Mesendoderm (in vitro differentiated cells): ENCODE data around the gene WASF3.

Experiments used
- DNase-seq: peaks from one replicate; pipeline ENCODE4 v3.0.0; 2013
- H2AK5ac ChIP-seq: 2 replicates; pipeline ENCODE4 v1.6.1; 2013; ENCODE audit warnings: low read length, inconsistent platforms
- H2BK120ac ChIP-seq: 2 replicates; pipeline ENCODE4 v1.6.1; 2013; ENCODE audit warnings: low read depth, mild to moderate bottlenecking, low read length, moderate library complexity, mixed read lengths
- H2BK15ac ChIP-seq: replicated peaks from 2 replicates; pipeline ENCODE4 v1.6.1; 2013; ENCODE audit warnings: low read depth, mild to moderate bottlenecking, moderate library complexity
- H2BK5ac ChIP-seq: 2 replicates; pipeline ENCODE4 v1.6.1; 2013; ENCODE audit warnings: low read length, inconsistent platforms
- H3K18ac ChIP-seq: 2 replicates; pipeline ENCODE4 v1.6.1; 2013; ENCODE audit warnings: mild to moderate bottlenecking, low read length, mixed read lengths
- H3K23ac ChIP-seq: one replicate; pipeline ENCODE4 v1.6.1; 2013; ENCODE audit warnings: low read length
- H3K27ac ChIP-seq: 2 replicates; pipeline ENCODE4 v1.5.1; 2013; ENCODE audit warnings: low read depth, mild to moderate bottlenecking, inconsistent platforms, low read length, moderate library complexity
- H3K27me3 ChIP-seq: 2 replicates; pipeline ENCODE4 v1.6.1; 2013; ENCODE audit warnings: low read length, control low read depth, mild to moderate bottlenecking, inconsistent platforms; ENCODE audit not compliant: insufficient read depth, poor library complexity
- H3K36me3 ChIP-seq: 2 replicates; pipeline ENCODE4 v1.6.1; 2013; ENCODE audit warnings: low read length, inconsistent platforms; ENCODE audit not compliant: control insufficient read depth, insufficient read depth
- H3K4ac ChIP-seq: one replicate; pipeline ENCODE4 v1.6.1; 2013; ENCODE audit warnings: low read depth, mild to moderate bottlenecking, low read length, moderate library complexity
- H3K4me1 ChIP-seq: 2 replicates; pipeline ENCODE4 v1.6.1; 2013; ENCODE audit warnings: low read depth, low read length, inconsistent platforms; ENCODE audit not compliant: control insufficient read depth
- H3K4me2 ChIP-seq: 2 replicates; pipeline ENCODE4 v1.6.1; 2013; ENCODE audit warnings: low read length
- H3K4me3 ChIP-seq: 2 replicates; pipeline ENCODE4 v1.5.1; 2013; ENCODE audit warnings: mild to moderate bottlenecking, low read length
- H3K56ac ChIP-seq: one replicate; pipeline ENCODE4 v1.6.1; 2013; ENCODE audit warnings: low read length
- H3K79me1 ChIP-seq: 2 replicates; pipeline ENCODE4 v1.6.1; 2013; ENCODE audit warnings: low read length, inconsistent platforms
- H3K79me2 ChIP-seq: 2 replicates; pipeline ENCODE4 v1.6.1; 2013; ENCODE audit warnings: mild to moderate bottlenecking, low read length; ENCODE audit not compliant: control insufficient read depth, insufficient read depth
- H3K9ac ChIP-seq: 2 replicates; pipeline ENCODE4 v1.6.1; 2013; ENCODE audit warnings: low read length, inconsistent platforms
- H4K5ac ChIP-seq: one replicate; pipeline ENCODE4 v1.6.1; 2013; ENCODE audit warnings: low read length
- H4K8ac ChIP-seq: one replicate; pipeline ENCODE4 v1.6.1; 2013; ENCODE audit warnings: low read depth, mild to moderate bottlenecking, control low read depth, low read length, moderate library complexity
- WGBS: extraction: QIAGEN DNeasy Blood & Tissue Kit; methylation state at CpG from one replicate; pipeline ENCODE4 v1.1.7; 2013; ENCODE audit warnings: low lambda C conversion rate, missing lambda C conversion rate; ENCODE audit not compliant: insufficient coverage; ENCODE audit errors: extremely low coverage; 5-methylcytosine and 5-hydroxymethylcytosine counted together

Gene WASF3

DNA sequence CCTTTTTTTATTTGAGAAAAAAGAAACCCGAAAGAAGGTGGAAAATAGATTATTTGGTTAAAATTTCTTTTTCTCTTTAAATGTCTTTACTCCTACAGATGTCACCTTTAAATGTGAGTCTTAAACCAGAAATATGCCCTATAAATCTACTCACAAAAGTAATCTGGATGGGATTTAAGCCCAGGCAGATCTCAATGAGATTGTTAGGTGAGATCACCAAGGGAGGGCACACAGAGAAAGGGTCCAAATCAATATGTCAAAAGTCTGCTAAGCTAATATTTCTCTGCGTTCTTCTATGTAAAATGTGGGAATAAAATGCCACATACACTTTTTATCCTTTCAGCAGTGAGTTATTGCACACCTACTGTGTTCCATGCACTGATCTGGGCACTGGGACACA is 32.9 kb downstream of the WASF3 start:
- Histone ChIP-seq H3K79me2 (no peaks in the 10 kb centered on the region), H3K23ac (no peak overlapping the region), H3K79me1 (peaks cover 9% of the 10 kb centered on the region), H3K4me2 (no peak overlapping the region), H3K9ac (no peak overlapping the region), H2BK5ac (no peak overlapping the region), H3K4me1 (no peaks in the 10 kb centered on the region), H4K8ac (no peak overlapping the region), H2BK15ac (no peak overlapping the region), H3K36me3 (no peaks in the 10 kb centered on the region), H4K5ac (no peak overlapping the region), H3K27ac (no peak overlapping the region), H3K4ac (no peak overlapping the region), H2BK120ac (no peak overlapping the region), H3K56ac (no peak overlapping the region), H2AK5ac (no peak overlapping the region), H3K4me3 (no peak overlapping the region), H3K18ac (no peak overlapping the region), H3K27me3 (no peaks in the 10 kb centered on the region)
- DNase-seq: no peak
- WGBS: no CpG with 5 or more reads among the region's 2 CpGs

DNA sequence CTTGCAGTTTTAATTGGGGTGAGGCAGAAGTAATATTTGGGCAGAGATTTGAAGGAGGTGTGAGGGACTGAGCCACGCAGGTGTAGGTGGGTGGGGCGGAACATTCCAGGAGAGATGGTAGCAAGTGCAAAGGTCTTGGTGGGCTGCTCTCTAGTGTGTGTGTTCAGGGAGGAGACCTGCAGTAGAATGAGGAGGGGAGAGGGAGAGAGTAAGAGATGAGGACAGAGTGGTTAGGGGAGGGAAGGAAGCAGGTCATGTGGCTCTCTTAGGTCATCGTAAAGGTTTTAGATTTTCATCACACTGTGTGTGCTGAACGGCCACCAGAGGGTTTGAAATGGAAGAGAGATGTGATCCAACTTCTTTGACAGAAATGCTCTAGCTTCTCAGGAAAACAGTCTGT is 33.5 kb downstream of the WASF3 start:
- no peak overlapping the region for H3K18ac ChIP-seq
- no CpG with 5 or more reads among the region's 4 CpGs for WGBS

DNA sequence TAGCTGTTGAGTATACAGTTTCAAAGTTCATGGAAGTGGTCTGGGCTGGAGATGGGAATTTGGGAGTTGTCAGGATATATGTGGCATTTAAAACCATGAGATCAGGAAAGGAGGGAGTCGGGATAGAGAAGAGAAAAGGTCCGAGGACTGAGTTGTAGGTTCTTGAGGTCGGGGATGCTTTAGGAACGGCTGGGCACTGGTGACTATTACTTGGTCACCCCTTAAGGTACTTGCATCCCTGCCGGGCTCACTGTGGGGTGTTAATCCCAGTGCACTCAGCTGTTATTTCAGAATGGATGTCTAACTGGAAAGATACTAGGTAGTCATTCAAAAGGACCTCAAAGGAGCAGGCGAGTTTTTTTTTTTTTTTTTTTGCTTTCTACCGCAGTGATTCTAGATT is 34.2 kb downstream of the WASF3 start:
- no peak overlapping the region for H4K8ac ChIP-seq
- no peak overlapping the region for H3K56ac ChIP-seq
- no peak overlapping the region for H2BK120ac ChIP-seq
- no peak overlapping the region for H3K23ac ChIP-seq
- H3K4ac ChIP-seq: no peak overlapping the region
- no peak overlapping the region for H3K4me2 ChIP-seq
- no peak overlapping the region for H4K5ac ChIP-seq
- no peak overlapping the region for H3K9ac ChIP-seq
- no peaks in the 10 kb centered on the region for H3K27me3 ChIP-seq
- no peak for DNase-seq
- peaks cover 5% of the 10 kb centered on the region for H3K79me1 ChIP-seq
- H2BK5ac ChIP-seq: no peak overlapping the region
- H3K18ac ChIP-seq: no peak overlapping the region
- H3K36me3 ChIP-seq: no peaks in the 10 kb centered on the region
- no peak overlapping the region for H2AK5ac ChIP-seq
- H3K4me1 ChIP-seq: no peaks in the 10 kb centered on the region
- no peak overlapping the region for H3K4me3 ChIP-seq
- H2BK15ac ChIP-seq: no peak overlapping the region
- WGBS: no CpG with 5 or more reads among the region's 7 CpGs
- no peak overlapping the region for H3K27ac ChIP-seq
- no peaks in the 10 kb centered on the region for H3K79me2 ChIP-seq

More for the DNA sequence above, 33.5 kb downstream of the WASF3 start:
- Histone ChIP-seq H4K8ac (no peak overlapping the region), H3K56ac (no peak overlapping the region), H2BK15ac (no peak overlapping the region), H3K23ac (no peak overlapping the region), H3K79me1 (peaks cover 5% of the 10 kb centered on the region), H2BK5ac (no peak overlapping the region), H2AK5ac (no peak overlapping the region), H3K79me2 (no peaks in the 10 kb centered on the region), H3K9ac (no peak overlapping the region), H3K27me3 (no peaks in the 10 kb centered on the region), H4K5ac (no peak overlapping the region), H3K27ac (no peak overlapping the region), H3K36me3 (no peaks in the 10 kb centered on the region), H2BK120ac (no peak overlapping the region), H3K4ac (no peak overlapping the region), H3K4me3 (no peak overlapping the region), H3K4me2 (no peak overlapping the region), H3K4me1 (no peaks in the 10 kb centered on the region)
- DNase-seq: peak; percentile 49

DNA sequence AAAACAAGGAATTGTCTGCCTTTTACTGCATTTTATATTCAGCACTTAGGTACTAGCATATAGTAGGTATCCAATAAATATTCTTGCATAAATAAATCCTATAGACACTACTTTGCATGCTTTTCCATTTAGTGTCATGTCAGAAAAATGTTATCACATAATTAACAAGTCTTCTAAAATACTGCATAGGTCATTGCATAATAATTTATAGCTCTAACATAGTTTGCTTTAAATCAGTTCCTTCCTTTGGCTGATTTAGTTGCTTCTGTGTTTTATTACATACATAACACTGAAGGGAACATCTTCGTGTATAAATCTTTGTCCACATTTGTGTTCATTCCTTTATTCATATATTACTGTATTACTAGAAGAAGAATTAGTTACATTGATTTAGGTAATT is 36.2 kb downstream of the WASF3 start:
- Histone ChIP-seq H4K5ac (no peak overlapping the region), H2BK5ac (no peak overlapping the region), H3K36me3 (no peaks in the 10 kb centered on the region), H2BK15ac (no peak overlapping the region), H3K79me2 (no peaks in the 10 kb centered on the region), H3K9ac (no peak overlapping the region), H3K79me1 (peaks cover 5% of the 10 kb centered on the region), H3K27ac (no peak overlapping the region), H3K4ac (no peak overlapping the region), H4K8ac (no peak overlapping the region), H3K4me1 (no peaks in the 10 kb centered on the region), H3K4me2 (no peak overlapping the region), H2AK5ac (no peak overlapping the region), H2BK120ac (no peak overlapping the region), H3K56ac (no peak overlapping the region), H3K18ac (no peak overlapping the region), H3K4me3 (no peak overlapping the region), H3K27me3 (no peaks in the 10 kb centered on the region), H3K23ac (no peak overlapping the region)
- no peak for DNase-seq
- WGBS: no CpG with 5 or more reads among the region's 1 CpG

DNA sequence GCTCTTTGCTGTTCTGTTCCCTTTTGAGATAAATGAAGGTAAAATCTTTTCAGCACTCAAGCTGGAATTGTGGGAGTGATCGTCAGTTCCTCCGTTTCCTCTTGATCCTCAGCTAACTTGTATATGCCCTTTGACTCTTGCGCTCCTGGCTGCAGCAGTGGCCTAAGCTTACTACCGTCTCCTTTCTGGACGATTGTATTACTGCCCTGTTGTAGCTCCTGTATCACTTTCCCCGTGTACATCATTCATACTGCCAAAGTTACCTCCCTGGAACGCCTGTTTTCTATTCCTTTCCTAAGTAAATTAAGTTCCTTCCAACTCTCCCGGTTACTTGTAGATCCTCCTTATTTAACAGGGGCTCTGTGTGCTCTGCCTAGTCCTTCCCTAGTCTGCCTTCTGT is 36.9 kb downstream of the WASF3 start:
- Histone ChIP-seq H3K4ac (no peak overlapping the region), H4K5ac (no peak overlapping the region), H3K18ac (no peak overlapping the region), H3K56ac (no peak overlapping the region), H3K36me3 (no peaks in the 10 kb centered on the region), H3K4me1 (peaks cover 2% of the 10 kb centered on the region), H3K23ac (no peak overlapping the region), H2AK5ac (no peak overlapping the region), H3K79me2 (no peaks in the 10 kb centered on the region), H3K4me2 (no peak overlapping the region), H2BK120ac (no peak overlapping the region), H3K4me3 (no peak overlapping the region), H3K27me3 (no peaks in the 10 kb centered on the region), H3K9ac (no peak overlapping the region), H2BK5ac (no peak overlapping the region), H3K27ac (no peak overlapping the region), H3K79me1 (peaks cover 5% of the 10 kb centered on the region), H2BK15ac (no peak overlapping the region), H4K8ac (no peak overlapping the region)
- no peak for DNase-seq
- no CpG with 5 or more reads among the region's 8 CpGs for WGBS

DNA sequence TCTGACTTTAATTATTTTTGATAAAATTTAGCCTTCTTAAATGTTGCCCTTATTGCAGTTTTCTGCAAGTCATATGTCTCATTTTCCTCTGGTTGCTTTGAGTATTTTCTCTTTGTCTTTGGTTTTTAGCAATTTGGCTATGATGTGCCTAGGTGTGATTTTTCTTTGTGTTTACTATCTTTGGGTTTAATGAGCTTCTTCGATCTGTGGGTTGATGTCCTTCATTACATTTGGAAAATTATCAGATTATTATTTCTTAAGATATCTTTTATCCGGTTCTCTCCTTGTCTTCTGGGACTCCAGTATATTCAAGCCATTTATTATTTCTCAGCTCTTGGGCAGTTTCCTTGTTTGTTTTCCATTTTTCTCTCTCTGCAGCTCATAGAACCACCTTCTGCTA is 39.0 kb downstream of the WASF3 start:
- Histone ChIP-seq H4K5ac (no peak overlapping the region), H3K23ac (no peak overlapping the region), H3K18ac (no peak overlapping the region), H3K36me3 (no peaks in the 10 kb centered on the region), H2BK5ac (no peak overlapping the region), H2BK15ac (no peak overlapping the region), H4K8ac (no peak overlapping the region), H3K4me3 (no peak overlapping the region), H3K56ac (no peak overlapping the region), H3K27me3 (no peaks in the 10 kb centered on the region), H3K9ac (no peak overlapping the region), H3K4me2 (no peak overlapping the region), H2BK120ac (no peak overlapping the region), H3K27ac (no peak overlapping the region), H3K4me1 (peaks cover 6% of the 10 kb centered on the region), H2AK5ac (no peak overlapping the region), H3K4ac (no peak overlapping the region), H3K79me2 (peaks cover 2% of the 10 kb centered on the region), H3K79me1 (peaks cover 5% of the 10 kb centered on the region)
- no CpG with 5 or more reads among the region's 2 CpGs for WGBS
- DNase-seq: no peak
